Parathyroid adenoma (tissue), 2 donors: ENCODE data around the gene SCO2.
"Not testable (repeated sequence)": the region's sequence is repeated elsewhere in the genome, so short reads cannot be mapped to it uniquely, and the experiment has no call there.

ENCODE experiments used
- H2AFZ ChIP-seq: fragments of 300-600 bp; sonication (generic); one replicate; pipeline ENCODE4 v1.7.0; 2017; ENCODE audit warnings: antibody characterized with exemption, mild to moderate bottlenecking
- H3K27ac ChIP-seq: fragments of 300-600 bp; sonication (generic); one replicate; pipeline ENCODE4 v1.7.0; 2017
- H3K27me3 ChIP-seq: fragments of 300-600 bp; sonication (generic); one replicate; pipeline ENCODE4 v1.7.0; 2017; ENCODE audit warnings: low read length; ENCODE audit not compliant: control insufficient read depth, insufficient read depth
- H3K36me3 ChIP-seq: fragments of 300-600 bp; sonication (generic); one replicate; pipeline ENCODE4 v1.7.0; 2017; ENCODE audit warnings: low read length; ENCODE audit not compliant: control insufficient read depth, insufficient read depth
- H3K4me1 ChIP-seq: fragments of 300-600 bp; sonication (generic); one replicate; pipeline ENCODE4 v1.7.0; 2017; ENCODE audit warnings: control low read depth
- H3K4me2 ChIP-seq: fragments of 300-600 bp; sonication (generic); one replicate; pipeline ENCODE4 v1.7.0; 2017; ENCODE audit warnings: low read length
- H3K4me3 ChIP-seq: fragments of 300-600 bp; sonication (generic); one replicate; pipeline ENCODE4 v1.7.0; 2017; ENCODE audit warnings: low read depth, low read length
- H3K79me2 ChIP-seq: fragments of 300-600 bp; sonication (generic); one replicate; pipeline ENCODE4 v1.7.0; 2017; ENCODE audit warnings: control low read depth
- H3K9ac ChIP-seq: fragments of 300-600 bp; sonication (generic); one replicate; pipeline ENCODE4 v1.7.0; 2017; ENCODE audit warnings: mild to moderate bottlenecking
- H3K9me3 ChIP-seq: fragments of 300-600 bp; sonication (generic); one replicate; pipeline ENCODE4 v1.7.0; 2017; ENCODE audit warnings: low read length; ENCODE audit not compliant: control insufficient read depth
- CTCF ChIP-seq: fragments of 300-600 bp; sonication (generic); IDR thresholded peaks from one replicate; pipeline ENCODE4 v1.7.0; 2017; ENCODE audit warnings: antibody characterized with exemption, mild to moderate bottlenecking
- donor health status: primary hyperparathyroidism.

SCO2 gene

GRCh38 chr22:50544746-50545253 lies 19.4 kb upstream of the SCO2 start:
- peak overlapping the region; percentile 56 for H3K4me2 ChIP-seq
- H3K27me3 ChIP-seq, result no peaks in the 10 kb centered on the region
- H3K27ac ChIP-seq, result peak overlapping the region; percentile 86
- no peak overlapping the region for H3K9ac ChIP-seq
- H3K4me3 ChIP-seq, result no peak overlapping the region
- H3K9me3 ChIP-seq, result no peaks in the 10 kb centered on the region
- H2AFZ ChIP-seq, result peak overlapping the region; percentile 65
- H3K36me3 ChIP-seq, result no peaks in the 10 kb centered on the region
- no peaks in the 10 kb centered on the region for H3K79me2 ChIP-seq
- TF ChIP-seq CTCF, result no peak
- peaks cover 7% of the 10 kb centered on the region for H3K4me1 ChIP-seq

DNA sequence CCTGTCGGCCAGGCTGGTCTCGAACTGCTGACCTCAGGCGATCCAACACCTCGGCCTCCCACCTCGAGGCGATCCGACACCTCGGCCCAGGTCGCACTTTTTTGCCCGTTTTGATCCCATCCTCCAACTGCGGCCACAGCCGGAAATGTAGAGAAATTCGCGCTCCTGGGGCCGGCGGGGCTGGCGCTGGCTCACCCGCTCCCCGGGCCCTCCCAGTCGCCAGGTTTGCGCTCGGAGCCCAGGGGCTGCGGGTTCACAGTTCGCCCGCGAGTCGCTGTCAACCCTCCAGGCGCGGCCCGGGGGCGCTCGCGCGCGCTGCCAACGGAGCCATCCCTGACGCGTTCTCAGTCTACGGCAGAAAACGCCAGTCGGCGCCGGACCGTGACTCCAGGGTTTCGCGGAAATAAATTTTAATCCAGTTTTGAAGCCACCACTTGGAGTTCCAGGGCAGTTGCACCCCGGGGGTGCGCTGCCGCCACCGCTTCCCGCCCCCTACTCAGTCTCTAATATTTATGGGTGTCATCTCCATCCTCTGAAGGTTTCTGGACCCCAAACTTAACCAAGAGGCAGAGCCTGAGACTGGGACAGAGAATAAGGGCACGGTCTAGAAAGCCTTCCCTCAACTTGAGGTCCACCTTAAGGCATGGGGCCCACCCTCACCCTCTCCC lies 18.8 kb upstream of the SCO2 start:
- peak; percentile 66 for TF ChIP-seq CTCF
- peak overlapping the region; percentile 86 for H3K27ac ChIP-seq
- peak overlapping the region; percentile 36 for H3K4me3 ChIP-seq
- H3K9ac ChIP-seq, result no peak overlapping the region
- no peaks in the 10 kb centered on the region for H3K36me3 ChIP-seq
- peak overlapping the region; percentile 65 for H2AFZ ChIP-seq
- H3K9me3 ChIP-seq, result no peaks in the 10 kb centered on the region
- peaks cover 7% of the 10 kb centered on the region for H3K4me1 ChIP-seq
- peak overlapping the region; percentile 71 for H3K4me2 ChIP-seq
- no peaks in the 10 kb centered on the region for H3K79me2 ChIP-seq
- no peaks in the 10 kb centered on the region for H3K27me3 ChIP-seq

DNA sequence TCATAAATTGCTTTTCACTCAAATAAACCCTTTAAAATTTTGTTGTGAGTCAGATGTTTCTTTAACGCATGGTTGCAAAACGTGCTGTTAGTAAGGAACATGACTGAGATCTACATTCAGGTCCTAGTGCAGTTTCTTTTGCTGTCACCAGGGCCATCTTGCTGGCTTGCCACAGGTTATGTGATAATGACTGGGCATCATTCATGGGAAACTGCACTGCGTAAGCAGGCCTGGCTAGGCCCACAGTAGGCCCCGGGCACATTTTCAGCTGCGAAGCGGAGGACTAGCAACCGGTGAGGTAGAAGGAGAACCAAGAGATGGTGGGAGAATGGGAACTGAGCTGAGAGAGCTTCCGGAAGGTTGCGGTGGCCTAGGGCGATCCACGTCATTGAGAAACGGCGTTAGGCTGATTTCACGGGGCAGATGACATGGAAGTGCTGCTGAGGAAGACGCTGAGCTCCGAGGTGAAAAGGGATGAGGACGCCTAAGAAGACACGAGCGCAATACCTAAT lies 17.1 kb upstream of the SCO2 start:
- no peak overlapping the region for H3K4me2 ChIP-seq
- no peaks in the 10 kb centered on the region for H3K9me3 ChIP-seq
- TF ChIP-seq CTCF, result no peak
- H3K27ac ChIP-seq, result peak overlapping the region; percentile 53
- H3K9ac ChIP-seq, result no peak overlapping the region
- no peak overlapping the region for H3K4me3 ChIP-seq
- H3K79me2 ChIP-seq, result no peaks in the 10 kb centered on the region
- no peak overlapping the region for H2AFZ ChIP-seq
- no peaks in the 10 kb centered on the region for H3K36me3 ChIP-seq
- peaks cover 7% of the 10 kb centered on the region for H3K4me1 ChIP-seq
- H3K27me3 ChIP-seq, result no peaks in the 10 kb centered on the region

GRCh38 chr22:50541667-50542026 lies 16.2 kb upstream of the SCO2 start:
- H3K27ac ChIP-seq, result peak overlapping the region; percentile 53
- not testable (repeated sequence) for H3K79me2 ChIP-seq, H2AFZ ChIP-seq, H3K9me3 ChIP-seq, H3K36me3 ChIP-seq, H3K9ac ChIP-seq, H3K4me3 ChIP-seq, H3K4me1 ChIP-seq, H3K4me2 ChIP-seq, H3K27me3 ChIP-seq

DNA sequence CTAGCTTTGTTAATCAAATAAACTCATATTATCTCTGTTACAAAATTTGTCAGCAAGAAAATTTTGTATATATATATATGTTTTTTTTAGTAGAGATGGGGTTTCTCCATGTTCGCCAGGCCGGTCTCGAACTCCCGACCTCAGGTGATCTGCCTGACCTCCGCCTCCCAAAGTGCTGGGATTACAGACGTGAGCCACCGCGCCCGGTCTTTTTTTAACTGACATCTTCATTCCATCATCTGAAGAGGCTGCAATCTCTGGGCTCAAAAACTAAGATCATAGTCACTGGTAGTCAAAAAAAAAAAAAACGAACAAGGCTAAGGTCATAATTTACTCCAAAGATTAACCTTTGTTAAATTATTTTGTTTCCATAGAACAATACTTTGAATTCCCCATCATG lies 15.0 kb upstream of the SCO2 start:
- Histone ChIP-seq H2AFZ (no peak overlapping the region), H3K9ac (no peak overlapping the region), H3K27me3 (no peaks in the 10 kb centered on the region), H3K79me2 (no peaks in the 10 kb centered on the region), H3K4me1 (peaks cover 3% of the 10 kb centered on the region), H3K27ac (peak overlapping the region; percentile 87), H3K36me3 (no peaks in the 10 kb centered on the region), H3K9me3 (no peaks in the 10 kb centered on the region), H3K4me3 (no peak overlapping the region), H3K4me2 (no peak overlapping the region)
- no peak for TF ChIP-seq CTCF
